K562 (cell line): ENCODE measurements around the gene SBF1. TPM values are rescaled to one million over a fixed set of nuclear protein-coding genes. Genes with fewer than 3 reads are reported as not detected.
A peak's percentile ranks its signal among the peaks of the same experiment; 100 is the strongest.

ENCODE experiments used
- BRF2 ChIP-seq: IDR thresholded peaks from 3 replicates; pipeline ENCODE4 v1.6.1; 2011; ENCODE audit warnings: borderline replicate concordance, mild to moderate bottlenecking; ENCODE audit not compliant: insufficient read length, insufficient read depth
- CTCF ChIP-seq, 3 experiments: IDR thresholded peaks in 2 of 3; conservative IDR thresholded peaks in 1 of 3; 2 replicates each; pipeline ENCODE4 v1.5.1; 2011 to 2012; ENCODE audit warnings: low read length in 3 of 3, mild to moderate bottlenecking in 3 of 3, control low read depth in 2 of 3, improper control_type of control experiment in 1 of 3, inconsistent platforms in 1 of 3, low read depth in 1 of 3, mixed read lengths in 1 of 3, moderate library complexity in 1 of 3; ENCODE audit not compliant: insufficient read depth in 2 of 3
- ESRRB ChIP-seq: fragments of 250-450 bp; sonication (Bioruptor Pico); IDR thresholded peaks from 2 replicates; pipeline ENCODE4 v1.5.0; 2020; ENCODE audit warnings: mild to moderate bottlenecking, moderate library complexity, borderline replicate concordance
- MAZ ChIP-seq, 2 experiments: fragments of 450-650 bp in 1 of 2; sonication (generic) in 1 of 2; formaldehyde crosslinking; IDR thresholded peaks in 1 of 2; conservative IDR thresholded peaks in 1 of 2; 2 replicates each; pipeline versions ENCODE4 v1.4.0 to v1.5.0; 2020; ENCODE audit warnings: mild to moderate bottlenecking in 1 of 2, missing genetic modification reagents in 1 of 2
- MITF ChIP-seq: IDR thresholded peaks from 2 replicates; pipeline ENCODE4 v1.6.1; 2014; ENCODE audit warnings: antibody characterized with exemption
- NR2F6 ChIP-seq: fragments of 450-650 bp; formaldehyde crosslinking; IDR thresholded peaks from 2 replicates; pipeline ENCODE4 v1.4.0; 2020; ENCODE audit warnings: mild to moderate bottlenecking
- RAD21 ChIP-seq, 2 experiments: fragments of 250-450 bp in 1 of 2; fragments of 450-650 bp in 1 of 2; sonication (Bioruptor Pico) in 1 of 2; formaldehyde crosslinking in 1 of 2; IDR thresholded peaks in 1 of 2; conservative IDR thresholded peaks in 1 of 2; 2 replicates each; pipeline versions ENCODE4 v1.4.0 to v1.8.0; 2020 to 2022; ENCODE audit warnings: mild to moderate bottlenecking in 2 of 2, moderate library complexity in 1 of 2
- RAD51 ChIP-seq: fragments of 450-650 bp; IDR thresholded peaks from 2 replicates; pipeline ENCODE4 v1.7.1; 2016; ENCODE audit warnings: low read depth, mild to moderate bottlenecking, borderline replicate concordance
- RFX7 ChIP-seq: fragments of 250-450 bp; sonication (Bioruptor Pico); IDR thresholded peaks from 2 replicates; pipeline ENCODE4 v1.5.1; 2021; ENCODE audit warnings: mild to moderate bottlenecking
- STAG1 ChIP-seq: sonication (generic); formaldehyde crosslinking; IDR thresholded peaks from 2 replicates; pipeline ENCODE4 v1.5.0; 2020; ENCODE audit warnings: missing genetic modification reagents, borderline replicate concordance
- TBP ChIP-seq: optimal IDR thresholded peaks from 2 replicates; pipeline ENCODE3; 2011; ENCODE audit warnings: low read depth, low read length, improper control_type of control experiment
- TOE1 ChIP-seq, 2 experiments: fragments of 450-650 bp in 1 of 2; sonication (generic) in 1 of 2; formaldehyde crosslinking in 1 of 2; IDR thresholded peaks; 2 replicates each; pipeline versions ENCODE4 v1.7.1 to v1.8.0; 2016 to 2022; ENCODE audit warnings: borderline replicate concordance in 2 of 2, mild to moderate bottlenecking in 2 of 2, antibody characterized with exemption in 1 of 2, inconsistent platforms in 1 of 2, low read depth in 1 of 2, missing genetic modification reagents in 1 of 2, moderate library complexity in 1 of 2
- YY1 ChIP-seq, 3 experiments: IDR thresholded peaks; 2 replicates each; pipeline ENCODE4 v1.6.1; 2011; ENCODE audit warnings: low read length in 2 of 3, mild to moderate bottlenecking in 2 of 3, moderate library complexity in 2 of 3, borderline replicate concordance in 1 of 3, control low read depth in 1 of 3, low read depth in 1 of 3; ENCODE audit not compliant: insufficient read depth in 3 of 3, insufficient replicate concordance in 2 of 3, control insufficient read depth in 1 of 3, insufficient read length in 1 of 3; ENCODE audit errors: extremely low read depth in 1 of 3
- ZNF445 ChIP-seq: fragments of 250-450 bp; sonication (Bioruptor Pico); IDR thresholded peaks from 2 replicates; pipeline ENCODE4 v1.4.0; 2020; ENCODE audit warnings: low read depth, mild to moderate bottlenecking, moderate library complexity
- polyA plus RNA-seq, 8 experiments: library from polyadenylated mRNA; depleted of rRNA in 4 of 8; stranded (reverse) in 5 of 8; unstranded in 3 of 8; fragments of >200 nt; fragmentation: Nextera tagmentation in 2 of 8; fragmentation: Illumina TruSeq in 1 of 8; extraction: Ambion mirVana in 2 of 8; extraction: Trizol in 1 of 8; gene quantifications; 2 replicates each; pipeline versions ENCODE4 v1.2.1 to v1.2.3, GENCODE V29; 2011 to 2014; ENCODE audit warnings: inconsistent platforms in 1 of 8, missing spikeins in 1 of 8
- total RNA-seq, 7 experiments: library from RNA; depleted of rRNA in 6 of 7; stranded (reverse); fragments of >200 nt in 6 of 7; fragmentation: Illumina TruSeq in 2 of 7; extraction: Trizol in 2 of 7; gene quantifications; 2 replicates each; pipeline versions ENCODE4 v1.2.1 to v1.2.3, GENCODE V29; 2011 to 2021; ENCODE audit warnings: low replicate concordance in 1 of 7
- TF ChIP-seq, protein P1 (sequence below): sonication (generic); formaldehyde crosslinking; IDR thresholded peaks from 2 replicates; pipeline ENCODE4 v1.8.0; 2022; ENCODE audit warnings: missing genetic modification reagents, mild to moderate bottlenecking, borderline replicate concordance
- TF ChIP-seq, protein P2 (sequence below): sonication (generic); formaldehyde crosslinking; IDR thresholded peaks from 2 replicates; pipeline ENCODE4 v1.5.0; 2020; ENCODE audit warnings: missing genetic modification reagents
- TF ChIP-seq, protein P3 (sequence below): sonication (generic); formaldehyde crosslinking; IDR thresholded peaks from 2 replicates; pipeline ENCODE4 v1.9.0; 2022; ENCODE audit warnings: mild to moderate bottlenecking, missing genetic modification reagents

Gene SBF1
- total and polyA plus RNA-seq, 9 of the 15 experiments (the other 6 are each of a cell fraction or from before 2014, with no cell fraction given), result 0.44 to 50.4 (median 11.4) TPM

DNA sequence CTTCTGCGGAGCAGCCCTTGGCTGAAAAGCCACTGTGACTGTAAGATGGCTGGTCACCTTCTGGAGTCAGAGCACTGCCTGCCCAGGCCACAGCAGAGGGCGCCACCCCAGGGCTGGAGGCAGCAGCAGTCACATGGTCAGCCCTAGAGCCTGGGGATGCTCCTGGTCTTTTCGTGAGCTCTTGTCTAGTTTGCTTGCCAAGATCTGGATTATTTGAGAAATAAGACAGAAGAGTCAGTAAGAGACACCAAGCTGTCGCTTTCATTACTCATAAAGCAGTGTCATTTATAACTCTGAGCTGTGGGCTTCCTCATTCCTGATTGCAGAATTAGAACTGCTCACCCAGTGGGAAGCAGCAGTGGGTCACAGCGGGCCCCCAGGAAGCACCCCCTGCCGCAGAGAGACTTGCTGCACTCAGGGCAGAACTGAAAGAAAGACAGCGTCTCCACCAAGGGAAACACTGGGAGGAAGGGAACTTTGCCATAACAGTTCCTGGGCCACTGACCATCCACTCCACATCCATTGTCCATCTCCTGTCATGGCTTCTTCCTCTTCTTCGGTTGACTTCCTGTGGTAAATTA is 75.0 kb downstream of the SBF1 start (continued):
- TF ChIP-seq MITF (peak; percentile 60; the same call in 1 of the 2 replicates), TOE1 (IDR thresholded peaks at IDR 0.05; ENCODE audit: borderline replicate concordance) (peak; percentile 30; the same call in 1 of the 2 replicates), TOE1 (CRISPR knock-in tag; IDR thresholded peaks at IDR 0.05; ENCODE audit: borderline replicate concordance, low read depth) (no peak), CTCF (IDR thresholded peaks at IDR 0.05 in 2 of 3, conservative IDR thresholded peaks at IDR 0.05 in 1 of 3; ENCODE audit: insufficient read depth in 2 of 3, low read depth in 1 of 3, low read length in 3 of 3) (peak; percentile 48 to 59 (median 55); a peak in 5 of 6 replicates), RFX7 (CRISPR knock-in tag) (no peak), TBP (no peak), ESRRB (CRISPR knock-in tag) (no peak), RAD21 (CRISPR knock-in tag; conservative IDR thresholded peaks at IDR 0.05 in 1 of 2, IDR thresholded peaks at IDR 0.05 in 1 of 2) (peak in 1 of 2 experiments; percentile 45; a peak in 2 of 4 replicates), RAD51 (peak; percentile 67; the same call in 1 of the 2 replicates), MAZ (CRISPR knock-in tag; conservative IDR thresholded peaks at IDR 0.05 in 1 of 2, IDR thresholded peaks at IDR 0.05 in 1 of 2) (no peak), STAG1 (CRISPR knock-in tag) (no peak), ZNF445 (CRISPR knock-in tag) (no peak), BRF2 (no peak), YY1 (IDR thresholded peaks at IDR 0.05; ENCODE audit: borderline replicate concordance in 1 of 3, control insufficient read depth in 1 of 3, extremely low read depth in 1 of 3, insufficient read depth in 3 of 3, insufficient read length in 1 of 3, insufficient replicate concordance in 2 of 3, low read depth in 1 of 3, low read length in 2 of 3) (peak in 1 of 3 experiments; percentile 55), NR2F6 (CRISPR knock-in tag) (no peak)
- TF ChIP-seq, protein P1, sequence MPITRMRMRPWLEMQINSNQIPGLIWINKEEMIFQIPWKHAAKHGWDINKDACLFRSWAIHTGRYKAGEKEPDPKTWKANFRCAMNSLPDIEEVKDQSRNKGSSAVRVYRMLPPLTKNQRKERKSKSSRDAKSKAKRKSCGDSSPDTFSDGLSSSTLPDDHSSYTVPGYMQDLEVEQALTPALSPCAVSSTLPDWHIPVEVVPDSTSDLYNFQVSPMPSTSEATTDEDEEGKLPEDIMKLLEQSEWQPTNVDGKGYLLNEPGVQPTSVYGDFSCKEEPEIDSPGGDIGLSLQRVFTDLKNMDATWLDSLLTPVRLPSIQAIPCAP (CRISPR knock-in tag), result no peak
- TF ChIP-seq, protein P2, sequence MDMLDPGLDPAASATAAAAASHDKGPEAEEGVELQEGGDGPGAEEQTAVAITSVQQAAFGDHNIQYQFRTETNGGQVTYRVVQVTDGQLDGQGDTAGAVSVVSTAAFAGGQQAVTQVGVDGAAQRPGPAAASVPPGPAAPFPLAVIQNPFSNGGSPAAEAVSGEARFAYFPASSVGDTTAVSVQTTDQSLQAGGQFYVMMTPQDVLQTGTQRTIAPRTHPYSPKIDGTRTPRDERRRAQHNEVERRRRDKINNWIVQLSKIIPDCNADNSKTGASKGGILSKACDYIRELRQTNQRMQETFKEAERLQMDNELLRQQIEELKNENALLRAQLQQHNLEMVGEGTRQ, result peak; percentile 73
- TF ChIP-seq, protein P3, sequence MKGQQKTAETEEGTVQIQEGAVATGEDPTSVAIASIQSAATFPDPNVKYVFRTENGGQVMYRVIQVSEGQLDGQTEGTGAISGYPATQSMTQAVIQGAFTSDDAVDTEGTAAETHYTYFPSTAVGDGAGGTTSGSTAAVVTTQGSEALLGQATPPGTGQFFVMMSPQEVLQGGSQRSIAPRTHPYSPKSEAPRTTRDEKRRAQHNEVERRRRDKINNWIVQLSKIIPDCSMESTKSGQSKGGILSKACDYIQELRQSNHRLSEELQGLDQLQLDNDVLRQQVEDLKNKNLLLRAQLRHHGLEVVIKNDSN (CRISPR knock-in tag), result peak; percentile 84
